ENCODE measurements around the gene DNAJC11.

GRCh38 chr1:6704746-6705145 is 3.1 kb upstream of the DNAJC11 start:
- TF ChIP-seq CTCF (IDR thresholded peaks at IDR 0.05) (no peak), CBFB (CRISPR knock-in tag; IDR thresholded peaks at IDR 0.05; ENCODE audit: low read depth) (no peak), NFYB (CRISPR knock-in tag; conservative IDR thresholded peaks at IDR 0.05; ENCODE audit: low read depth) (no peak)

Measured in WTC11 (cell line).